HG02571 (cell line): Measurements from ENCODE around the gene EFHD2.
"Not testable (repeated sequence)": the region's sequence is repeated elsewhere in the genome, so short reads cannot be mapped to it uniquely, and the experiment has no call there.

Source experiments
- ATAC-seq: cut with Tn5 transposase; IDR thresholded peaks from one replicate; pipeline ENCODE4 v1.9.1; 2021; ENCODE audit warnings: mild to moderate bottlenecking, moderate library complexity; ENCODE audit not compliant: unreplicated experiment

The EFHD2 gene

DNA sequence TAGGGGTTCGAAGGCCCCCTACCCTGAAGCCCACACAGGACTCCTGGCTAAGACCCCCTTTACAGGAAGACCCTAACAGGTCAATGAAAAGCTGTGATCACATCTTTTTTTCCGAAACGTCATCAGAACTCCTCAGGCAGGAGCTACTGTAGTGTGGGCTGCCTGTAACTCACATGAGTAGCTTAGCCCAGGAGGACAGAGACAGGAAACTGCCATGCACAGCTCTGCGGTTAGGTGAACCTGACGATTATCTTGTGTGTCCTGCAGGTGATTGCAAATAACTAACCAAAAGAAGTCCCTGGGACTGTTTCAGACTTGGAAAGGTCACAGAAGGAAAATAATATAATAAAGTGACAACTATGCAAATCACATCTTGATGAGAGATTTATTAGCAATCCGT lies 62.0 kb downstream of the EFHD2 start:
- not testable (repeated sequence) for ATAC-seq

DNA sequence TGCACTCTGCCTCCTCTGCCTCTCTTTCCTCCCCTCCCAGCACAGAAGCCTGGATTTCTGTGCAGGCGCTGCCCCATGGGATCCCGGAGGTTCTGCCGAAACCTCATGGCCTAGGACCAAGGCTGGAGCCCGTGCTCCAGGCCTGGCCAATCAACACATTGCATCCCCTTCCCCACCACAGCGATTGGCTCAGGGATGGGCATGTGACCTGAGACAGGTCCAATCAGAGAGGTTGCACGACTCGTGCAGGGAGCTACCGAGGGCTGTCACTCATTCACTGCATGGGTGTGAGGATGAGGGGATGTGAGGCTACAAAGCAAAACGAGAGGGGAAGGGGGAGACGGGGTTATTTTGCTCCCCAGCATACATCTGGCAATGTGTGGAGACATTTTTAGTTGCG lies 62.9 kb downstream of the EFHD2 start:
- no peak for ATAC-seq

DNA sequence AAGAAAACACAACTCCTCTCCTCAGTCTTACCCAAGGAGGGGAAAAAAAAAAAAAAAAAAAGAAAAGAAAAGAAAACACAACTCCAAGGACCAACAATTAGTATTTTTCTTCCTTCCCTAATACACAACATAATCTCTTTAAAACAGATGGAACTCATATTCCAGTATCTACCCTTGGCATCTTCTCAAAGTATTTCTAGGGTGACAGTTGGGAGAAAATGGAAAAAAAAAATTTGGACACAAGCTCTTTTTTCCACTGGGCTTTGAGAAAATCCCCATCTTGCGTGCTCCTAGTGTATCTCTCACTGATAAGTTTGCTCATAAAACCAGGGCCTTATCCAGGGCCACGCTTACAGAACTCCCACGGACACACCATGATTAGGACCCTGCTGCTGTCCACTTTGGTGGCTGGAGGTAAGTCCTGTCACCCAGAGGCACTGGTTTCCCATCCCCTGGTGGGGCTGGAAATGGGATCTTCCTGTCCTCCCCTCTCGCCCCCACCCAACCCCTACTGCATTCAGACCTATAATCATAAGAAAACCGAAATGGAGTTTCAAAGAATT lies 66.1 kb downstream of the EFHD2 start, which contains the start of gene CELA2B:
Gene CELA2B, plus strand, starts transcription at position 353 of the 563 bp plus-strand sequence. Its CDS starts 22 bp downstream, at position 375.
- ATAC-seq, result no peak

DNA sequence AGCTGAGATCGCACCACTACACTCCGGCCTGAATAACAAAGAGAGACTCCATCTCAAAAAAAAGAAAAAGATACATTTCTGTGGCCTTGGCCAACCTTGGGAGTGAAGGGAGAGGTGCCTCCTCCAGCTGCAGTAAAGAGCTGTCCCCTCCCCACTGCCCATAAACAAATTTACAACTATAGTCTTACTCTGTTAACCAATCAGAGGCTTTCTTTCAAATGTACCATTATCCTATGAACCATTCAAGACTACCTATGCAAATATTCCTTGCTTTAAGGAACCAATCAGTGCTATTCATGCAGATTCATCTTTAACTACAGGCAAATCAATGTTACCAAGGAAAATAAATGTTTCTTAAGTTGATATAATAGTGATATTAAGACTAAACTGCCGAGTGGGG lies 67.2 kb downstream of the EFHD2 start:
- ATAC-seq, result no peak

DNA sequence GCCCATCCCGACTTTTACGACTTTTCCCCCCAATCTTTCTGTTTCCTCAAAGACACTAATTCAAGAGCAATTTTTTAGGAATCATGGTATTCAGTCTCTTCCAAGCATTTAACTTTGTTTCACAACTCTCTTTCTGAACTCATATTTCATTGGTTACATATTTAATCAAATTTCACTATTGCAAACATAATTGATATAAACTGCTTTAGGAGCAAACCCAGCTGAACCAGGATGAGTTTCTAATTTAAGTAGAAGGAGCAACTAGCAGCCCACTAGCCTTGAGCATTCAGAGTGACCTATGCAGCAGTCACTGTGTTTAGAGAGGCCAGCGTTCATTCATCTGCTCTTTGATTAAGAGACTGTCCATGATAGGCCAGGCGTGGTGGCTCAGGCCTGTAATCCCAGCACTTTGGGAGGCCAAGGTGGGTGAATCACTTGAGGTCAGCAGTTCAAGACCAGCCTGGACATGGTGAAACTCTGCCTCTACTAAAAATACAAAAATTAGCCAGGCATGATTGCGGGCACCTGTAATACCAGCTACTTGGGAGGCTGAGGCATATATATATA lies 68.0 kb downstream of the EFHD2 start:
- no peak for ATAC-seq
